Measurements from ENCODE around the gene XKR3. TPM values are rescaled to one million over a fixed set of nuclear protein-coding genes. Genes with fewer than 3 reads are reported as not detected.

XKR3 gene
- total and polyA plus RNA-seq, 2 of the 8 experiments (the other 6 are each of a cell fraction or from before 2014, with no cell fraction given), result 0.17 TPM; not detected in 1

- TF ChIP-seq CBX8 (IDR thresholded peaks at IDR 0.05; ENCODE audit: borderline replicate concordance, low read depth, low read length) (no peak), CREB1 (IDR thresholded peaks at IDR 0.05) (no peak)
These were observed 18.1 kb downstream of the XKR3 start (continued) for GRCh38 chr22:16807109-16807508.
